VCaP (cell line): Measurements from ENCODE around the gene RASAL2.
A peak's percentile ranks its signal among the peaks of the same experiment; 100 is the strongest.
"Not testable (repeated sequence)": the region's sequence is repeated elsewhere in the genome, so short reads cannot be mapped to it uniquely, and the experiment has no call there.

Source experiments
- H3K27ac ChIP-seq: fragments of 450-650 bp; 2 replicates; pipeline ENCODE4 v1.5.1; 2017
- CTCF ChIP-seq: fragments of 450-650 bp; conservative IDR thresholded peaks from 2 replicates; pipeline ENCODE4 v1.5.1; 2017; ENCODE audit warnings: mild to moderate bottlenecking, moderate library complexity

RASAL2 gene

DNA sequence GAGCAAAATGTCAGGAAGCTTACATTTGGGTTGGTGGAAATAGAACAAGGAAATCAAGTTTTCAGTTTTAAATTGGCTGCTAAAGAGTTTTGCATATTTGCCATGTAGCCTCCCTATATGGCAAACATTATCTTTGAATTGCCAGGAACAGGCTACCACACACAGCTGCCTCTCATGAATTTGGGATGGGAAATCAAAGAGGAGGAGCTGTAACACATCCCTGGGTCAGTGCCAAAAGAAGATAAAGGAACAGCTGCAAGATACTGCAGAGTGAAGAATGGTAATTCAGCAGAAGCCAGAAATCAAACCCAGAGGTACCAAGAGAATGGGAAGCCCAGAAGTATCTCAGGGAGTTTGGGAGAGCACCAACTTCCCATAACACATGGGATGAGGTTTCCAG is 18.6 kb upstream of the RASAL2 start:
- TF ChIP-seq CTCF, result no peak
- H3K27ac ChIP-seq, result no peak overlapping the region

- TF ChIP-seq CTCF, result no peak
- H3K27ac ChIP-seq, result no peak overlapping the region
These were observed 17.3 kb upstream of the RASAL2 start for GRCh38 chr1:178076607-178077006.

- no peak overlapping the region for H3K27ac ChIP-seq
- no peak for TF ChIP-seq CTCF
These were observed 16.0 kb upstream of the RASAL2 start for GRCh38 chr1:178077917-178078316.

GRCh38 chr1:178086294-178086693 is 7.6 kb upstream of the RASAL2 start:
- no peak overlapping the region for H3K27ac ChIP-seq

DNA sequence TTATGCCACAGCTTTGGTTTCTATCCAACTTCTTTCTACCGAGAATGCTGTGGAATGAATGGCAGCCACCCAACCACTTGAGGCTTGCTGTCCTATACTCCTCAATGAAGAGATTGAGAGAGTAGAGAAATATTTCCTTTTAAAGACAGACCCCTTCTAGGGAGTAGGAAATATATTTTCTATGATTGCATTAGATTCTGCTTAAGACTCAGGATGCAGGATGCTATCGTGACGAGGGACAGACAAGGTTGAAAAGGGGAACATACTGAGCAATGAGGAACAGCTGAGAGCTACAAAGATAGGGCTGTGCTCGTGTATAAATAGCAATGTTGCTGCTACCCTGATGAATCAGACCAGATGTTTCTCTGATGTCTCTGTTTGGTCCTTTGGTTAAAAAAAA is 7.1 kb upstream of the RASAL2 start:
- no peak for TF ChIP-seq CTCF
- no peak overlapping the region for H3K27ac ChIP-seq

More at GRCh38 chr1:178086294-178086693, 7.6 kb upstream of the RASAL2 start:
- TF ChIP-seq CTCF, result no peak

GRCh38 chr1:178088651-178089050 is 5.3 kb upstream of the RASAL2 start:
- H3K27ac ChIP-seq, result no peak overlapping the region
- TF ChIP-seq CTCF, result no peak

- H3K27ac ChIP-seq, result not testable (repeated sequence)
These were observed 2.5 kb upstream of the RASAL2 start for GRCh38 chr1:178091454-178091853.

DNA sequence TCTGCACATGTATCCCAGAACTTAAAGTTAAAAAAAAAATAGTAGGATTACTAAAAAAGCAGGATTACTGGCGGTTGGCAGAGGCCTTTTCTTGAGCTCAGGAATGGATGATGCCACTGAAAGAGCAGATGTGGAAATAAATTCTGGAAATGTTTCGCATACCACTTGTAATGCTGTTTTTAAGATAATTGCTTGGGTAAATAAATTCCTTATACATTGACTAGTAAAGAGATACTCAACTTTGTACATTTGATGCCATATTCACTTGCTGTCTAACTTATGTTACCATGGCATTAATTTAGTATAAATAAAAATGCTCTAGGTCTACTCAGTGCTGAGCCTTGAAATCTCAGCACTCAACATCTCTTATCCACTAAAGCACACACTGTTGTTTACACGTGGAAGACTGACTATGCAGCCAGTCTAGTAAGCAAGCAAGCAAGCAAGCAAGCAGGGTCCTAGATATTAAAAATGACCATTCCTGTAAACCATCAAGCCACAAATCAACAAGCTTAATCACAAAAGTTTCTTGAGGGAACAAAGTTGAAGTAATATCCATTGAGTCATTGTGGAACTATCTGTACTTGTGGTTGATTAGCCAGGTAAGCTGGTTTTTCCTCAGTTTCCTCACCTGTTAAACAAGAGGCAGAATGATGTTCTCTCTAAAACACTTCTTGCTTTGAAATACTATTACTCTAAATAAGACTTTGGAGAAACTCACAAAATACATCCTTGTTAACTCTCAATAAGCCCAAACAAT is 1.7 kb upstream of the RASAL2 start:
- TF ChIP-seq CTCF, result no peak
- H3K27ac ChIP-seq, result peak overlapping the region; percentile 92
